ENCODE results near the gene LIN28B.

DNA sequence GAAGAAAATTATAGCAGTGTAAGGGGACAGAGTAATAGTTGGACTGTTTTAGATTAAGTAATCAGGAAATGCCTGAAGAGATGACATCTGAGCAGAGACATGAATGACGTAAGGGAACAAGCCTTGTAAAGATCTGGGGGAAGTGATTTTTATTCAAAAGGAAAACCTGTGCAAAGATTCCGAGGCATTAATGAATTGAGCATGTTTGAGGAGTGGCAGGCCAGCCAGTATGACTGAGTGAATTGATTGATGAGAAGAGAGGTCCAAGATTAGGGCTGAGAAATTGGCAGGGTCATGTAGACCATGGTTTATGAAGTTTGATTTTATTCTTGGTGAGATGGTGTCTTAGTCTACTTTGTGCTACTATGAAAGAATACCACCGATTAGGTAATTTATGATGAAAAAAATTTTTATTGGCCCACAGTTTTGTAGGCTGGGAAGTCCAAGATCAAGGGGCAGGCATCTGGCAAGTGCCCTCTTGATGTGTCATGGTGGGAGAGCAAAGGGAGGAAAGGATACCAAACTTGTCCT is 95.1 kb downstream of the LIN28B start:
- TF ChIP-seq, protein P1, sequence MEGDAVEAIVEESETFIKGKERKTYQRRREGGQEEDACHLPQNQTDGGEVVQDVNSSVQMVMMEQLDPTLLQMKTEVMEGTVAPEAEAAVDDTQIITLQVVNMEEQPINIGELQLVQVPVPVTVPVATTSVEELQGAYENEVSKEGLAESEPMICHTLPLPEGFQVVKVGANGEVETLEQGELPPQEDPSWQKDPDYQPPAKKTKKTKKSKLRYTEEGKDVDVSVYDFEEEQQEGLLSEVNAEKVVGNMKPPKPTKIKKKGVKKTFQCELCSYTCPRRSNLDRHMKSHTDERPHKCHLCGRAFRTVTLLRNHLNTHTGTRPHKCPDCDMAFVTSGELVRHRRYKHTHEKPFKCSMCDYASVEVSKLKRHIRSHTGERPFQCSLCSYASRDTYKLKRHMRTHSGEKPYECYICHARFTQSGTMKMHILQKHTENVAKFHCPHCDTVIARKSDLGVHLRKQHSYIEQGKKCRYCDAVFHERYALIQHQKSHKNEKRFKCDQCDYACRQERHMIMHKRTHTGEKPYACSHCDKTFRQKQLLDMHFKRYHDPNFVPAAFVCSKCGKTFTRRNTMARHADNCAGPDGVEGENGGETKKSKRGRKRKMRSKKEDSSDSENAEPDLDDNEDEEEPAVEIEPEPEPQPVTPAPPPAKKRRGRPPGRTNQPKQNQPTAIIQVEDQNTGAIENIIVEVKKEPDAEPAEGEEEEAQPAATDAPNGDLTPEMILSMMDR (IDR thresholded peaks at IDR 0.05; ENCODE audit: poor library complexity, severe bottlenecking): no peak
- TF ChIP-seq EZH2 (IDR thresholded peaks at IDR 0.05; ENCODE audit: borderline replicate concordance, insufficient read depth, low read length, poor library complexity, severe bottlenecking) (no peak), POLR2AphosphoS5 (IDR thresholded peaks at IDR 0.05) (no peak)
- TF ChIP-seq, protein P2, sequence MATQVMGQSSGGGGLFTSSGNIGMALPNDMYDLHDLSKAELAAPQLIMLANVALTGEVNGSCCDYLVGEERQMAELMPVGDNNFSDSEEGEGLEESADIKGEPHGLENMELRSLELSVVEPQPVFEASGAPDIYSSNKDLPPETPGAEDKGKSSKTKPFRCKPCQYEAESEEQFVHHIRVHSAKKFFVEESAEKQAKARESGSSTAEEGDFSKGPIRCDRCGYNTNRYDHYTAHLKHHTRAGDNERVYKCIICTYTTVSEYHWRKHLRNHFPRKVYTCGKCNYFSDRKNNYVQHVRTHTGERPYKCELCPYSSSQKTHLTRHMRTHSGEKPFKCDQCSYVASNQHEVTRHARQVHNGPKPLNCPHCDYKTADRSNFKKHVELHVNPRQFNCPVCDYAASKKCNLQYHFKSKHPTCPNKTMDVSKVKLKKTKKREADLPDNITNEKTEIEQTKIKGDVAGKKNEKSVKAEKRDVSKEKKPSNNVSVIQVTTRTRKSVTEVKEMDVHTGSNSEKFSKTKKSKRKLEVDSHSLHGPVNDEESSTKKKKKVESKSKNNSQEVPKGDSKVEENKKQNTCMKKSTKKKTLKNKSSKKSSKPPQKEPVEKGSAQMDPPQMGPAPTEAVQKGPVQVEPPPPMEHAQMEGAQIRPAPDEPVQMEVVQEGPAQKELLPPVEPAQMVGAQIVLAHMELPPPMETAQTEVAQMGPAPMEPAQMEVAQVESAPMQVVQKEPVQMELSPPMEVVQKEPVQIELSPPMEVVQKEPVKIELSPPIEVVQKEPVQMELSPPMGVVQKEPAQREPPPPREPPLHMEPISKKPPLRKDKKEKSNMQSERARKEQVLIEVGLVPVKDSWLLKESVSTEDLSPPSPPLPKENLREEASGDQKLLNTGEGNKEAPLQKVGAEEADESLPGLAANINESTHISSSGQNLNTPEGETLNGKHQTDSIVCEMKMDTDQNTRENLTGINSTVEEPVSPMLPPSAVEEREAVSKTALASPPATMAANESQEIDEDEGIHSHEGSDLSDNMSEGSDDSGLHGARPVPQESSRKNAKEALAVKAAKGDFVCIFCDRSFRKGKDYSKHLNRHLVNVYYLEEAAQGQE (IDR thresholded peaks at IDR 0.05; ENCODE audit: borderline replicate concordance): no peak

All from neural cell (in vitro differentiated cells).